Hematopoietic multipotent progenitor cell treated with erythropoietin and hydrocortisone succinate and interleukin-3 and kit ligand, for 8 days (in vitro differentiated cells): Measurements from ENCODE around the gene TNRC6B.

Source experiments
- DNase-seq: peaks from one replicate; pipeline ENCODE4 v3.0.0-alpha.2; 2015

TNRC6B gene

GRCh38 chr22:40244586-40244985, 66.9 kb downstream of the TNRC6B start:
- DNase-seq = no peak

- no peak for DNase-seq
Observed at GRCh38 chr22:40247976-40248375, 70.3 kb downstream of the TNRC6B start.

GRCh38 chr22:40249286-40249685, 71.6 kb downstream of the TNRC6B start:
- no peak for DNase-seq

GRCh38 chr22:40250608-40251007, 72.9 kb downstream of the TNRC6B start:
- DNase-seq = no peak

GRCh38 chr22:40251106-40251505, 73.4 kb downstream of the TNRC6B start:
- no peak for DNase-seq

- no peak for DNase-seq
Observed at GRCh38 chr22:40252146-40252545, 74.4 kb downstream of the TNRC6B start.

GRCh38 chr22:40256516-40256915, 78.8 kb downstream of the TNRC6B start:
- DNase-seq = no peak

- DNase-seq = no peak
Observed at GRCh38 chr22:40258017-40258416, 80.3 kb downstream of the TNRC6B start.

GRCh38 chr22:40258501-40258915, 80.8 kb downstream of the TNRC6B start:
- DNase-seq = no peak

- DNase-seq = no peak
Observed at GRCh38 chr22:40261783-40262182, 84.1 kb downstream of the TNRC6B start.

- peak; percentile 84 for DNase-seq
Observed at GRCh38 chr22:40263191-40263590, 85.5 kb downstream of the TNRC6B start.

- DNase-seq = no peak
Observed at GRCh38 chr22:40265783-40266182, 88.1 kb downstream of the TNRC6B start.

- DNase-seq = no peak
Observed at GRCh38 chr22:40270031-40270430, 92.3 kb downstream of the TNRC6B start.

- DNase-seq = no peak
Observed at GRCh38 chr22:40270748-40271373, 93.1 kb downstream of the TNRC6B start.

- no peak for DNase-seq
Observed at GRCh38 chr22:40271440-40271839, 93.7 kb downstream of the TNRC6B start.

GRCh38 chr22:40273319-40273718, 95.6 kb downstream of the TNRC6B start:
- DNase-seq = no peak

GRCh38 chr22:40276996-40277823, 99.5 kb downstream of the TNRC6B start:
- no peak for DNase-seq

GRCh38 chr22:40279017-40279416, 101.3 kb downstream of the TNRC6B start:
- no peak for DNase-seq

GRCh38 chr22:40281717-40282116, 104.0 kb downstream of the TNRC6B start:
- DNase-seq = no peak

- DNase-seq = no peak
Observed at GRCh38 chr22:40285513-40285912, 107.8 kb downstream of the TNRC6B start.

GRCh38 chr22:40289991-40290459, 112.3 kb downstream of the TNRC6B start:
- no peak for DNase-seq

- no peak for DNase-seq
Observed at GRCh38 chr22:40290516-40290915, 112.8 kb downstream of the TNRC6B start.

- no peak for DNase-seq
Observed at GRCh38 chr22:40294696-40295095, 117.0 kb downstream of the TNRC6B start.

GRCh38 chr22:40300316-40300715, 122.6 kb downstream of the TNRC6B start:
- DNase-seq = no peak
